GM12872 (cell line): ENCODE measurements around the gene NT5DC1.

Source experiments
- CTCF ChIP-seq: IDR thresholded peaks from 3 replicates; pipeline ENCODE4 v1.5.1; 2011; ENCODE audit warnings: low read depth, mild to moderate bottlenecking, low read length, moderate library complexity; ENCODE audit not compliant: insufficient read depth

NT5DC1 gene

GRCh38 chr6:116290799-116291198 lies 190.1 kb downstream of the NT5DC1 start:
- no peak for TF ChIP-seq CTCF

- TF ChIP-seq CTCF = no peak
These were observed 191.2 kb downstream of the NT5DC1 start for GRCh38 chr6:116291701-116292396.

GRCh38 chr6:116292553-116292952 lies 191.9 kb downstream of the NT5DC1 start:
- TF ChIP-seq CTCF = no peak

GRCh38 chr6:116298273-116298672 lies 197.6 kb downstream of the NT5DC1 start:
- TF ChIP-seq CTCF = no peak

- no peak for TF ChIP-seq CTCF
These were observed 198.3 kb downstream of the NT5DC1 start for GRCh38 chr6:116298973-116299372.
